ENCODE measurements around the gene FNDC11. TPM values are rescaled to one million over a fixed set of nuclear protein-coding genes. Genes with fewer than 3 reads are reported as not detected.
A peak's percentile ranks its signal among the peaks of the same experiment; 100 is the strongest.

FNDC11 gene
- total and polyA plus RNA-seq, 2 of the 13 experiments (the other 11 are each of a cell fraction or from before 2014, with no cell fraction given) = 0.07 TPM; not detected in 1

GRCh38 chr20:63574156-63574828 lies 20.3 kb downstream of the FNDC11 start, which contains the start of gene HELZ2 (continued):
- TF ChIP-seq ZNF207 (IDR thresholded peaks at IDR 0.05; ENCODE audit: borderline replicate concordance) = no peak
- TF ChIP-seq ZFY (CRISPR knock-in tag; IDR thresholded peaks at IDR 0.05) = peak; percentile 62; the same call in 1 of the 2 replicates
- no peak for TF ChIP-seq CCAR2 (optimal IDR thresholded peaks at IDR 0.05; ENCODE audit: low read depth, low read length)
- TF ChIP-seq ZNF572 (CRISPR knock-in tag; IDR thresholded peaks at IDR 0.05) = peak; percentile 86
- TF ChIP-seq ZNF431 (CRISPR knock-in tag; IDR thresholded peaks at IDR 0.05; ENCODE audit: borderline replicate concordance, low read depth) = no peak
- no peak for TF ChIP-seq NAIF1 (CRISPR knock-in tag; IDR thresholded peaks at IDR 0.05; ENCODE audit: borderline replicate concordance)
- TF ChIP-seq CAMTA2 (CRISPR knock-in tag; IDR thresholded peaks at IDR 0.05; ENCODE audit: borderline replicate concordance) = no peak; the same call in 1 of the 2 replicates
- TF ChIP-seq CBFB (CRISPR knock-in tag; IDR thresholded peaks at IDR 0.05) = 0 out of 2 replicates have a peak, but pooled peaks have one; percentile 56
- no peak for TF ChIP-seq SUZ12 (IDR thresholded peaks at IDR 0.05; ENCODE audit: low read depth, low read length)
- TF ChIP-seq ZBTB21 (CRISPR knock-in tag; IDR thresholded peaks at IDR 0.05) = no peak
- TF ChIP-seq ZEB1 (IDR thresholded peaks at IDR 0.05; ENCODE audit: insufficient replicate concordance, low read depth) = no peak
- no peak; the same call in 1 of the 2 replicates for TF ChIP-seq ZNF331 (CRISPR knock-in tag; IDR thresholded peaks at IDR 0.05)
- TF ChIP-seq, protein P1, sequence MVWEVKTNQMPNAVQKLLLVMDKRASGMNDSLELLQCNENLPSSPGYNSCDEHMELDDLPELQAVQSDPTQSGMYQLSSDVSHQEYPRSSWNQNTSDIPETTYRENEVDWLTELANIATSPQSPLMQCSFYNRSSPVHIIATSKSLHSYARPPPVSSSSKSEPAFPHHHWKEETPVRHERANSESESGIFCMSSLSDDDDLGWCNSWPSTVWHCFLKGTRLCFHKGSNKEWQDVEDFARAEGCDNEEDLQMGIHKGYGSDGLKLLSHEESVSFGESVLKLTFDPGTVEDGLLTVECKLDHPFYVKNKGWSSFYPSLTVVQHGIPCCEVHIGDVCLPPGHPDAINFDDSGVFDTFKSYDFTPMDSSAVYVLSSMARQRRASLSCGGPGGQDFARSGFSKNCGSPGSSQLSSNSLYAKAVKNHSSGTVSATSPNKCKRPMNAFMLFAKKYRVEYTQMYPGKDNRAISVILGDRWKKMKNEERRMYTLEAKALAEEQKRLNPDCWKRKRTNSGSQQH (CRISPR knock-in tag; IDR thresholded peaks at IDR 0.05; ENCODE audit: low read depth) = no peak
- peak; percentile 21; the same call in 1 of the 2 replicates for TF ChIP-seq ZMAT3 (CRISPR knock-in tag; conservative IDR thresholded peaks at IDR 0.05)
- no peak for TF ChIP-seq POLR2AphosphoS2 (IDR thresholded peaks at IDR 0.05; ENCODE audit: low read depth, low read length)
- no peak for TF ChIP-seq ZBTB46 (CRISPR knock-in tag; IDR thresholded peaks at IDR 0.05; ENCODE audit: borderline replicate concordance)
- TF ChIP-seq, protein P2, sequence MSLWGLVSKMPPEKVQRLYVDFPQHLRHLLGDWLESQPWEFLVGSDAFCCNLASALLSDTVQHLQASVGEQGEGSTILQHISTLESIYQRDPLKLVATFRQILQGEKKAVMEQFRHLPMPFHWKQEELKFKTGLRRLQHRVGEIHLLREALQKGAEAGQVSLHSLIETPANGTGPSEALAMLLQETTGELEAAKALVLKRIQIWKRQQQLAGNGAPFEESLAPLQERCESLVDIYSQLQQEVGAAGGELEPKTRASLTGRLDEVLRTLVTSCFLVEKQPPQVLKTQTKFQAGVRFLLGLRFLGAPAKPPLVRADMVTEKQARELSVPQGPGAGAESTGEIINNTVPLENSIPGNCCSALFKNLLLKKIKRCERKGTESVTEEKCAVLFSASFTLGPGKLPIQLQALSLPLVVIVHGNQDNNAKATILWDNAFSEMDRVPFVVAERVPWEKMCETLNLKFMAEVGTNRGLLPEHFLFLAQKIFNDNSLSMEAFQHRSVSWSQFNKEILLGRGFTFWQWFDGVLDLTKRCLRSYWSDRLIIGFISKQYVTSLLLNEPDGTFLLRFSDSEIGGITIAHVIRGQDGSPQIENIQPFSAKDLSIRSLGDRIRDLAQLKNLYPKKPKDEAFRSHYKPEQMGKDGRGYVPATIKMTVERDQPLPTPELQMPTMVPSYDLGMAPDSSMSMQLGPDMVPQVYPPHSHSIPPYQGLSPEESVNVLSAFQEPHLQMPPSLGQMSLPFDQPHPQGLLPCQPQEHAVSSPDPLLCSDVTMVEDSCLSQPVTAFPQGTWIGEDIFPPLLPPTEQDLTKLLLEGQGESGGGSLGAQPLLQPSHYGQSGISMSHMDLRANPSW (CRISPR knock-in tag; IDR thresholded peaks at IDR 0.05; ENCODE audit: borderline replicate concordance) = no peak
- peak; percentile 69; the same call in 1 of the 2 replicates for TF ChIP-seq HOXD1 (CRISPR knock-in tag; IDR thresholded peaks at IDR 0.05)
- TF ChIP-seq MAF1 (CRISPR knock-in tag; IDR thresholded peaks at IDR 0.05; ENCODE audit: borderline replicate concordance) = peak; percentile 77; the same call in 1 of the 2 replicates
- no peak for TF ChIP-seq ATF1 (CRISPR knock-in tag; IDR thresholded peaks at IDR 0.05)
- TF ChIP-seq ZNF33A (CRISPR knock-in tag; IDR thresholded peaks at IDR 0.05; ENCODE audit: borderline replicate concordance) = no peak
- TF ChIP-seq PHB2 (IDR thresholded peaks at IDR 0.05; ENCODE audit: partially characterized antibody) = no peak
- TF ChIP-seq FOXJ3 (CRISPR knock-in tag; IDR thresholded peaks at IDR 0.05; ENCODE audit: borderline replicate concordance) = no peak
- TF ChIP-seq KDM2A (CRISPR knock-in tag; IDR thresholded peaks at IDR 0.05; ENCODE audit: borderline replicate concordance, low read depth) = peak; percentile 40; the same call in 1 of the 2 replicates
- no peak for TF ChIP-seq ZNF530 (CRISPR knock-in tag; IDR thresholded peaks at IDR 0.05; ENCODE audit: low read depth)
- TF ChIP-seq ZBTB7B (CRISPR knock-in tag; IDR thresholded peaks at IDR 0.05) = peak; percentile 38; the same call in 1 of the 2 replicates

Measured in HepG2 (cell line).